ENCODE measurements around the gene GEMIN7.

GEMIN7 gene

GRCh38 chr19:45079063-45079910, at the start of gene GEMIN7:
TSS of gene GEMIN7 (plus strand) at chr19:45079260. CDS start at chr19:45090115, 10,855 bp downstream.
- DNase-seq, result no peak

DNA sequence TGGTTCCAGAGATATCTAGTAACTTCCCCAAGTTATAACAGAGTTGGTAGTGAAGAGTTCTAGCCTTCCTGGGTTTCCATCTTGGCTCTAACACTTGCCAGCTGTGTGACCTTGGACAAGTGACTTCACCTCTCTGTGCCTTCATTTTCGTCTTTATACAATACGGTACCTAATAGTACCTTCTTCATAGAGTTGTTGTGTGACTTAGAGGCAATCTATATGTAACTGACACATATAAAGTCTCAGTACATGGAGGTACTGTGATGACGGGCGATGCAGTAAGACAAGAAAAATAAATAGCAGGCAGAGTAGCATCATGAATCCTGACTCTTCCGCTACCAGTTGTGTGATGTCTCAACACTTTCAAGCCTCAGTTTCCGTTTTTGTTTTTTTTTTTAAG, 48.2 kb upstream of the GEMIN7 start:
- no peak for DNase-seq

DNA sequence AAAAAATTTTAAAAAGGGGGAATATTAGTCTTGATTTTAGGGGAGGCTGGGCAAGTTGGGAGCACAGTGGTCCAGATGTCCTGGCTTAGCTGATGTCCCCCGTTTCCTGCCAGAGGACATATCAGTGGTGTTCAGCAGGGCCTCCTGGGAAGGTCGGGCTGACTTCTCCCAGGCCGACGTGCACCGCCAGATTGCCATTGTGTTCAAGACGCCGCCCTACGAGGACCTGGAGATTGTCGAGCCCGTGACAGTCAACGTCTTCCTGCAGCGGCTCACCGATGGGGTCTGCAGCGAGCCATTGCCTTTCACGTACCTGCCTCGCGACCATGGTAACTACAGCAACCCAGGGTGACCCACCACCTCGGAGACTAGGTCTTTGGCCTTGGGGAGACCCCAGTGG, 46.6 kb upstream of the GEMIN7 start:
- DNase-seq, result no peak

- DNase-seq, result no peak
Observed at GRCh38 chr19:45035755-45036154, 43.3 kb upstream of the GEMIN7 start.

DNA sequence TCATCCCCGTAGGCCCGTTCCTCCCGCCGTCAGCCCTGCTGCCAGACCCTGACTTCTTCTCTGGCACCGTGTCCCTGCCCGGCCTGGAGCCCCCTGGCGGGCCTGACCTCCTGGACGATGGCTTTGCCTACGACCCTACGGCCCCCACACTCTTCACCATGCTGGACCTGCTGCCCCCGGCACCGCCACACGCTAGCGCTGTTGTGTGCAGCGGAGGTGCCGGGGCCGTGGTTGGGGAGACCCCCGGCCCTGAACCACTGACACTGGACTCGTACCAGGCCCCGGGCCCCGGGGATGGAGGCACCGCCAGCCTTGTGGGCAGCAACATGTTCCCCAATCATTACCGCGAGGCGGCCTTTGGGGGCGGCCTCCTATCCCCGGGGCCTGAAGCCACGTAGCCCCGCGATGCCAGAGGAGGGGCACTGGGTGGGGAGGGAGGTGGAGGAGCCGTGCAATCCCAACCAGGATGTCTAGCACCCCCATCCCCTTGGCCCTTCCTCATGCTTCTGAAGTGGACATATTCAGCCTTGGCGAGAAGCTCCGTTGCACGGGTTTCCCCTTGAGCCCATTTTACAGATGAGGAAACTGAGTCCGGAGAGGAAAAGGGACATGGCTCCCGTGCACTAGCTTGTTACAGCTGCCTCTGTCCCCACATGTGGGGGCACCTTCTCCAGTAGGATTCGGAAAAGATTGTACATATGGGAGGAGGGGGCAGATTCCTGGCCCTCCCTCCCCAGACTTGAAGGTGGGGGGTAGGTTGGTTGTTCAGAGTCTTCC, 41.5 kb upstream of the GEMIN7 start:
- no peak for DNase-seq

DNA sequence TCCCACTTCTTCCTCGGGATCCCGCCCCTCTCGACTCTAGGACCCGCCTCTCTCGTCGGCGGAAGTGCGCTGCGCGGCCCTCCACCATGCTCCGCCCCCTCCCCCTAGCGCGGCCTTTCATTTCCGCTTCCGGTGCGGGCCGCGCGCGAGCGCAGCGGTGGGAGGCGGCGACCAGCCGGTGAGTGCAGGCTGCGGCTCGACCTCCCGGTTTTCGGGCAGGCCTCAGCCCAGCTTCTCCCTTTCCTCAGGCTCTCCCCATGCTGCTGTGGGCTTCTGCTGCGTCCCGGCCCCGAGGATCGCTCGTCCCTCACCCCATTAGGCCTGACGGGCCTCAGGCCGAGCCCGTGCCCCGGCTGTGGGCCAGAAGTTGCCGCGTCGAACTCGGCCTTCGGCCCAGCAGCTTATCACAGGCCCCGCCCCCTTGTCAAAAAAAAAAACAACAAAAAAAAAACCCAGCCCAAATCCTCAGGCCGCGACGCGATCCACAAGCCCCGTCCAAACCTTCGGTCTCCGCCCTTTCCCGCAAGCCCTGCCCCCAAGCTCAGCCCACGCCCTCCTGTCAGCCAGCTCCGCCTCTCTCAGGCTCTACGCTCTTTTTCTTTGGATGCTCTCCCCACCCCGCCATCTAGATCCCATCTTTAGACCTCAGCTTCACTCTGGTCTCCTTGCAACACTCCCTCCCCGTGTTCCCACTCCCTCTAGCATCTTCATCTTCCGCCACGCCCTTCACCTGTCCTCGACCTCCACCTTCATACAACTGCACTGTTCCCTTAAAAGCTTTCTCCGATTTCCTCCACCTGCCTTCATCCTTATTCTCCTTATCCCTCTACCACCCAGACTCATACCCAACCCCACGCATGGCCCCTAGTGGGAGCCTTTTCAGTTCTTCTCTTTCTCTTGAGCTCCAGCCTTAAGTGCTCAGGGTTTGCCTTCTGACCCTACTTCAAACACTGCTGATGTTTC, 39.8 kb upstream of the GEMIN7 start, which contains the start of gene CLASRP:
Gene CLASRP, plus strand, starts transcription at position 115 of the 963 bp plus-strand sequence. CDS start 1,168 bp downstream, outside the sequence.
- DNase-seq, result peak; percentile 40

DNA sequence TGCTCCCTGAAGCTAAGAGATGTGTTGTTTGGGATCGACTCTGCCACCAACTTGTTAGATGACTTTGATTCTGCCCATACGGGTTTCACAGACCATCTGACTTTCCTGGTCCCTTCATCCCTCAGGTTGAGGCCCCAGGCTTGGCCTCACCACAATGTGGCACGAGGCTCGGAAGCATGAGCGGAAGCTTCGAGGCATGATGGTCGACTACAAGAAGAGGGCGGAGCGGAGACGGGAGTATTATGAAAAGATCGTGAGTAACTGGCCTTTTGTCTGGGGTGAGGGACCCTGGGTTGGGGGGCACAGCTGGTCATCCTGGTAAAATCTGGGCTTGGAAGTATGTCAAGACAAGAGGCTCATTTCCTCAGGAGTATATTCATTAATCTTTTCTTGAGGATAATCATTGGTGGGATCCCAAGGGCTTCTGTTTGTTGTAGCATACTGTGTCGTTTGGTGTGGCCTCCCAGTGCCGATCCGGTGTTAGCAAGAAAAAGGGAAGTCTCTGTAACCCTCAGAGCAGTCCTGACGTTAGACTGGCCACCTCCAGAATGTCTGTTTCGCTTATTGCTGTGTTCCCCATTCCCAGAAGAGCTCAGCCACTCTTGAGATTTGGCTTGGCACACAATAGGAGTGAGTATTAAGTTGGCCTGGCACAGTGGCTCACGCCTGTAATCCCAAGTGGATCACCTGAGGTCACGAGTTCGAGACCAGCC, 38.8 kb upstream of the GEMIN7 start:
- no peak for DNase-seq

DNA sequence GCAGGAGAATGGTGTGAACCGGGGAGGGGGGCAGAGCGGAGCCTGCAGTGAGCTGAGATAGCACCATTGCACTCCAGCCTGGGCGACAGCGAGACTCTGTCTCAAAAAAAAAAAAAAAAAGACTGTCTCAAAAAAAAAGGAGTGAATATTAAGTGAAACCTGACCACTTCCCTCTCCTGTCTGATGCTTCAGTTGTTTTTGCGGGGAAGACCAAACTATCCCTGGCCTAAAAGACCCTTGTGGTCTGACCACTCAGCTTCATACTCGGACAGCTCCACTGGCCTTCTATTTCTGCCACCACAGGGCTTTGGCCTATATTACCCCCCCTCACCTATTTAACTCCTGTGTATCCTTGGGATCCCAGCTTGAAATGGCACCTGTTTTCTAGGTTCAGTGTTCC, 37.9 kb upstream of the GEMIN7 start:
- DNase-seq, result no peak

- no peak for DNase-seq
Observed at GRCh38 chr19:45045671-45046353, 33.2 kb upstream of the GEMIN7 start.

DNA sequence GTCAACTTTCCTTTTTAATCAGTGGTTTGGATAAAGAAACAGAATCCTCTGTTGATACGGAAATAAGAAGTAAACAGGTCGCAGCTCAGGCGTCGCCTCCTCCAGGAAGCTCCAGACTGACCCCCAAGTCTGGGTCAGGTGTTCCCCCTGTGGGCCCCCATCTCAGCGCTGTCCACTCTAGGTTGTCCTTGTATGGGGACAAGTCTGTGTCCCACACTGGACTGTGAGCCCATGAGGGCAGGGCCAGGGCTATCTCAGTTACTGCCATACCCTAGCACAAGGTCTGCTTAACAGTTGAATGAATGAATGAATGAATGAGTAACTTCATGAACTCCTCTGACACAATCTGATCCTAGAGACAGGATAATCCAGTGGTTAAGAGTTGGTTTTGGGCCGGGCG, 32.7 kb upstream of the GEMIN7 start:
- no peak for DNase-seq

GRCh38 chr19:45047188-45047797, 31.8 kb upstream of the GEMIN7 start:
- no peak for DNase-seq

DNA sequence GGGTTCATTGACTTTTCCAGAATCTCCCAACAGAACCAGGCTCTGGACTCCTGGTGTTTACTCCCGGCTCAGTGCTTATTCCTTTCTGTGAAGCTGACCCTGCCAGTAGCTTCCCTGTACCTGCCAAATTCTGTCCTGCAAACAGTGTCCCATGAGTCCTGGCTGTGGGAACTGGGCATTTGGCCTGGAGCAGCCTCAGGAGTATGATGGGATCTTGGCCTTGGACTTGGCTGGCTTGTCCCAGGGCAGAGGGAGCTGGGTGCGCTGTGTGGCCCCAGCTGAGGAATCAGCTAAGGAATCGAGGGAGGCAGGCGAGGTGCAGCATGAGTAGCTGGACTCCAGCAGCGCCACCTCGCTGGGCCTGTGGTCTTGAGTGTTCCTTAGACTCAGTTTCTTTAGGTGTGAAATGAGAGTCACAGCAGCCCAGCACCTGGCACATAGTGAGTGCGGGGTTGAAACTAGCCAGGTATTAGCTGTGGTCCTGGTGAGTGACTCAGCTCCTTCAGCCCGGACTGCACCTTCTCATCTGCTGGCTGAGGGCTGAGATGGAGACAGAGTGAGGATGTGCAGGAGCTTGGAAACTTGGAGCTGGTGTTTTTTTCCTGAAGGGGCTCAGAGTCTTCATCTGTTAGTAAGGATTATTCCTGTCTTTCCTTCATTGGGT, 29.9 kb upstream of the GEMIN7 start:
- no peak for DNase-seq

- DNase-seq, result no peak
Observed at GRCh38 chr19:45050036-45050435, 29.0 kb upstream of the GEMIN7 start.

GRCh38 chr19:45051929-45052579, 27.0 kb upstream of the GEMIN7 start:
- no peak for DNase-seq

- no peak for DNase-seq
Observed at GRCh38 chr19:45056831-45057230, 22.2 kb upstream of the GEMIN7 start.

GRCh38 chr19:45057444-45057843, 21.6 kb upstream of the GEMIN7 start:
- DNase-seq, result no peak

- no peak for DNase-seq
Observed at GRCh38 chr19:45058622-45059159, 20.4 kb upstream of the GEMIN7 start.

- peak; percentile 24 for DNase-seq
Observed at GRCh38 chr19:45059258-45059965, 19.6 kb upstream of the GEMIN7 start.

GRCh38 chr19:45061965-45062364, 17.1 kb upstream of the GEMIN7 start:
- no peak for DNase-seq
